Fibroblast of skin of left biceps (primary cell): ENCODE measurements around the gene OR9Q1.
"Not testable (repeated sequence)": the region's sequence is repeated elsewhere in the genome, so short reads cannot be mapped to it uniquely, and the experiment has no call there.

Source experiments
- DNase-seq, 2 experiments: peaks; one replicate each; pipeline ENCODE4 v3.0.0-alpha.2; 2013; ENCODE audit warnings: low read depth in 2 of 2

The OR9Q1 gene, protein sequence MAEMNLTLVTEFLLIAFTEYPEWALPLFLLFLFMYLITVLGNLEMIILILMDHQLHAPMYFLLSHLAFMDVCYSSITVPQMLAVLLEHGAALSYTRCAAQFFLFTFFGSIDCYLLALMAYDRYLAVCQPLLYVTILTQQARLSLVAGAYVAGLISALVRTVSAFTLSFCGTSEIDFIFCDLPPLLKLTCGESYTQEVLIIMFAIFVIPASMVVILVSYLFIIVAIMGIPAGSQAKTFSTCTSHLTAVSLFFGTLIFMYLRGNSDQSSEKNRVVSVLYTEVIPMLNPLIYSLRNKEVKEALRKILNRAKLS

DNA sequence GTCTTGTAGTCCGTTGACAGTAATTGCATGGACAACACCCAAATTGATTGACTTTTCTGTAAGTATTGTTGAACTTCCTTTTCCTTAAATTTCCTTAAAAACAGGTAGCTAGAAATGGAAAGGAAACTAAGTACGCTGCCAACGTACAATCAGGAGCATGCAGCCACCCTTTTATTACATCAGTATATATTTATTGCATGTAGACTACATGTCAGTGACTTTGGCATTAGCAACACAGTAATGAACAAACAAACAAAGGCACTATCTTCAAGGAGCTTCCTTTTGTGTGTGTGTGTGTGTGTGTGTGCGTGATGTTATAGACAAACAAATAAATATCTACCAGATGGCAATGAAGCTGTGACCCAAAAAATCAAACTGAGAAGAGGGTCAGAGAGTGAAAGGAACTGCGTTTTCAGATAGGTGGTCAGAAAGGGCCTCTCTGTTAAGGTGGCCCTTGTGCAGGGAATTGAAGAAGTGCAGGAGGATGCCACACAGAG lies at the start of gene OR9Q1:
OR9Q1 (plus strand) TSS at position 447 of the 497 bp plus-strand sequence. CDS start 155,564 bp downstream, outside the sequence.
- no peak for DNase-seq

DNA sequence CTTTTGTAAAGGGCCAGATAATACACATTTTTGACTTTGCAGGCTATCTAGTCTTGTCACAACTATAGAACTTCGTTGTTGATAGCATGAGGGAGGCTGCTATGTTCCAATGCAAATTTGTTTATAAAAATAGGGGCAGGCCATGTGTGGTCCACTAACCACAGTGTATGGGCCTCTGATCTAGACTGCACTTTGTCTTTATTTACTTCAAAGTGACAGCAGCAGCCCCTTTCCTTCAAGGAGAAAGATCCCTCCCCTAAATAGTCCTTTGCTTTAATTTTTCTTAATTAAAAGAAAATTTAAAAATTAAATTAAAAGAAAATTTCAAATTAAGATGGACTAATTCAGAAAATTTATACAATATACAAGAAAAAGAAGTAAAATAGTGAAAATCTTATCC lies 49.5 kb upstream of the OR9Q1 start:
- no peak for DNase-seq

DNA sequence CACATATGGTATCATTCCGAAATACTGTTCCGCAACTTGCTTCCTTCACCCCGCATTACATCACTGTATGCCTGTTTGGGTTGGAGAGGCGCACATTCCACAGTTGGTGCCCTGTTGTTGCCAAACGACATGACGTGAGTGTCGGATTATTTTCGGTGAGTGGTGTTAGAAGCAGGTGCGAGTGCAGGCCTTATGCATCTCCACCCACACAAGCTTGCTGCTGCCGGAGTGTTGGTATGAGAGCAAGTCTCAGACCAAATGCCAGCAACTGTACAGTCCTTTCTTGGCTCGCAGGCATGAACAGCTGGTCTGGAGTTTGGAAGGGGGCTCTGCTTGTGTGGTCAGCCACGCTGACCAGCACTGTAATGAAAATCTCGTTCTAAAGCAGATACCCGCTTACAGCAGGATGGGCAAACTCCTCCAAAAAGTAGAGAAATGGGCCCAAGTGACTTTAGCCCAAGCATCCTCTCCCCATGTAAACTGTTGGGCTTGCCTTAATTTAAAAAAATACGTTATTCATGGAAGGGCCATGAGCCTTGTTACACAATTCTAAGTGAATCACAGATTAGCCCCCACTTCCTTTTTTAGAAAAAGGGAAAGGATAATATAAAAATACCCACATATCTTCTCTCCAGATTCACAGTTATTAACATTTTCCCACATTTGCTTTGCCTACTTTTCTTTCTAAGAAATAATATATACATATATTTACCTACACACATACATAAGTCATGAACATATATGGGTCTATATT lies 48.7 kb upstream of the OR9Q1 start:
- no peak for DNase-seq

DNA sequence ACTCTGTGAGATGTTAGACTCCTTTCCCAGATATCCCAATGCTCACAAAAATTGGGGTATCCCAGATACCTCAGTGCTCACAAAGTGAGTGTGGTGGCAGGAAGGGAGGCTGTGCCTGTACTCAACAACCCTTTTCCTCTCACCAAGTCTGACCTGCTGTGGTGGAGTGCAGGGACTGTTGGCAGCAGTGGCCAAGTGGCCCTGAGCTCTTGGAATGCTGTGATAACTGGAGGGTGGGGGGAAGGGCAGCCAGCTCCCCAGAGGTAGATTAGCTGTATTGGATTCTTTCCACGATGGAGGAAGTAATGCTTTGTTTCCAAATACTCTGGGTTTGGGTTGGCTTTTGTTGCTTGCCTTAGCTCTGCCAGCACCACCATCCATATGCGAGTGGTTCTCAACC lies 46.0 kb upstream of the OR9Q1 start:
- no peak for DNase-seq

DNA sequence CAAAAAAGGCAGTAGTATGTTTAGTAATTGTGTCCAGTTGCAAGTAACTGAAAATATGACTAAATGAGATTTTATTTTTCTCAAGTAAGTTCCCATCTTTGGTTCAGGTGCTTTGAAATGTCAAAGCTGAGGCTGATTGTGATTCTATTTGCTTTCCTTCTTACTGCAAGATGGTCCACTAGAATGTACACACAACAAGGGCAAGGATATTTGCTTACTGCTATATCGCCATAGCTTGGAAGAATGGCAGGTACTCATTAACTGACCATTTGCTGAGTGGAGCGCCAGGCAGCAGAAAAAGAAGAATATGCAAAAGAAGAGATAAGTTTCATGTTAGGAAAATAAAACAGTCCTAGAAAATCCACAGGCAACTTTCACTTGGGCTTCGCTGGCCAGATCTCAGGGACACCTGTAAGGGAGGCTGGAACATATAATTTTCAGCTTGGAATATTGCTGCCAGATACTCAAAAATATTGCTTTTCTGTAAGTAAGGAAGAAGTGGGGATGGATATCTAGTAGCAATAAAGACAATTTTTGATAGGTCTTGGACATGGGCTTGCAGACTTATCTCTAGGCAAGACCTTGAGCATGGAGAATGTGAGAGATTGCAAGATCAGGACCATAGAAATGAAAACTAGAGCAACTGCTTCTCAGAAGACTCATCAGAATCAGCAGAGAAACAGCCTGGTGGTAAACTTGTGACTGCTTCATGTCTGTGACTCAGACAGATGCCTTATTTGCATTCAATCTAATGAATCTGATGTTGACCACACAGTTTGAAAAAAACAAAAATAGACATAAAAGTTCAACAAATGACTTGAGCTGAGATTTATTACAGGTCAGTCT lies 44.8 kb upstream of the OR9Q1 start:
- no peak for DNase-seq

DNA sequence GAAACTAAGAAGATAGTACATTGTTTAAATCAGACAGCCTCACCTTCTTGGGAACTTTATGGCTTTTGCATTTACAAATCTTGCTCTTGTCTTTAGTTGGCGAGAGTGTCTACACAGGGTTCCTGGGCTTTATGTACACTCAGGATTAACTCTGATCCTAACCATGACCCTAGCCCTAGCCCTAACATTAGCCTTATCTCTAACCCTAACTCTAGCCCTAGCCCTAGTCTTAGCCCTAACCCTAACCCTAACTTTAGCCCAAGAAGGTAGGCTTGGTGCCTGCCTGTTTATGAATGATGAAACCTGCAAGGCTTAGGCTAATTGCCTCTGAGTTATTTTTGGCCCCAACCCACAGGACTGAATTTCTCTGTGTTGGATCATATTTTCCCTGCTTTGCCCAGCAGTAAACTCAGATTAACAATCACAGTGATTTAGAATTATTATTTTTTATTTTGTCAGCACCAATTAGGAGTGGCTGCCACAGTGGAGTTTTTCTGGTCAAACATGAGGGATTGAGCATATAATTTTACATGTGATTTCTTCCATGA lies 44.1 kb upstream of the OR9Q1 start:
- DNase-seq: no peak

DNA sequence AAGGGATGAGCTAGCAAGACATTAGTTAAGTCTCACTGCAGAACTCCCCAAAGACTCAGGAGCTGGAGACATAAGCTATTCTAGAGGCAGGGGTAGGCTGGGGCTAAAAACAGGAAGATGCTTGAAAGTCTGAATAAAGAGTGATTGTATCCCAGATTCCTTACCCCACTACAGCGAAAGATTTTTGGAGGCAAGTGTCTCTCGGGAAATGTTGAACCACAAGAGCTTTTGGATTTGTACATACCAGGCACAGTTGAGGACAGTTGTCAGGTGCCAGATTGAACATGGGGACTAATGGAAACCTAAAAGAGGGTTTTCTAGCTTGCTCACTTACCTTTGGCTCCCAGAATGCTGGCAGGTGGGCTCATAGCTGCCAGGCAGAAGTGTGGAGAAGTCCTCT lies 43.5 kb upstream of the OR9Q1 start:
- DNase-seq: no peak

DNA sequence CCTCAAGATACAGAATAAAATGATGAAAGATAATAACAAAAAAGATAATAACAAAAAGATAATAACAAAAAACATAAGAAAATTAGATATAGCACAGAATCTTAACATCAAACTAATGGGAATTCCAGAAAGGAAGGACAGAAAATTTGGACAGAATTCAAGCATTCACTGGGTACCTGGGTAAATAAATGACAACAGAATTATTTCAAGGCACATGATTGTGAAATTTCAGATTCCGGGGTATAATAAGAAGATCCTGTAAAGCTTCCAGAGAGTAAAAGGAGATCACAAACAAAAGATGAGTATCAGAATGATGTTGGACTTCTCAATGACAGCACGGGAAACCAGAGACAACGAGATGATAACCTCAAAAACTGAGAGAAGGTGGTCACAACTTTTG lies 42.1 kb upstream of the OR9Q1 start:
- DNase-seq: no peak

DNA sequence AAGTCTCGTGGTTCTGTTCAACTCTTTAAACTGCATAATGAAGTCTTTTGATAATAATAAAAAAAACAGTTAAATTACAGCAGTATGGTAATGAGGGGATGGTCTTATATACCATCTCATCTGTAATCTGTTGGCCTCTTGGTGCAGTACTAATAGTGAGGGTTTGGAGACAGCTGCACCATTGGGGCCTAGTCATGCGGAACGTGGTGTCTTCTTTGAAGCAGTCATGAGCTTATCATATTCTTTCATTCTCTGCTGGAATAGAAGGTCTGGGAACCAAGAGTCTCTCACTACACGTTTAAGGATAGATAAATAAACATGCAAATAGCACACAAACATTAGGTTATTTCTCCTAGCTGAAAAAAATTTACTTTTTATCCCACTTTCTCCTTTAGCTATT lies 40.9 kb upstream of the OR9Q1 start:
- no peak for DNase-seq

DNA sequence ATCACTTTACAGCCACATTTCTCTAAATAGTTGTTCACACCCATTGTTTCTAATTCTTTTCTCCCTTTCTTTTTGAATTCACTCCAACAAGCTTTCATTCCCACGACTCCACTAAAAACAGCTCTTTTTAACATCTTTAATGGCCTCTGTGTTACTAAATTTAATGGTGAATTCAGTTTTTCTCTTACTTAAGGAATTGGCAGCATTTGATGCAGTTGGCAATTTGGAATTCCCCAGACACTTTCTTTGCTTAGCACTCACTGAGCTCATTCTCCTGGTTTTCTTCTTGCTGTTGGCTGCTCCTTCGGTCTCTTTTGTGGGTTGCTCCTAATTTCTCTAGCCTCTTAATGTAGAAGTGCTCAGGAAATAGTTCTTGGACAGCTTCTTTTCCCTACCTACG lies 40.5 kb upstream of the OR9Q1 start:
- no peak for DNase-seq

DNA sequence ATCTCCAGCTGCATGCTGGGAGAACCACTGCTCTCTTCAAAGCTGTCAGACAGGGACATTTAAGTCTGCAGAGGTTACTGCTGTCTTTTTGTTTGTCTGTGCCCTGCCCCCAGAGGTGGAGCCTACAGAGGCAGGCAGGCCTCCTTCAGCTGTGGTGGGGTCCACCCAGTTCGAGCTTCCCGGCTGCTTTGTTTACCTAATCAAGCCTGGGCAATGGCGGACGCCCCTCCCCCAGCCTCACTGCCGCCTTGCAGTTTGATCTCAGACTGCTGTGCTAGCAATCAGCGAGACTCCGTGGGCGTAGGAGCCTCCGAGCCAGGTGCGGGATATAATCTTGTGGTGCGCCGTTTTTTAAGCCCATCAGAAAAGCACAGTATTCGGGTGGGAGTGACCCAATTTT lies 24.2 kb upstream of the OR9Q1 start:
- DNase-seq: not testable (repeated sequence)

DNA sequence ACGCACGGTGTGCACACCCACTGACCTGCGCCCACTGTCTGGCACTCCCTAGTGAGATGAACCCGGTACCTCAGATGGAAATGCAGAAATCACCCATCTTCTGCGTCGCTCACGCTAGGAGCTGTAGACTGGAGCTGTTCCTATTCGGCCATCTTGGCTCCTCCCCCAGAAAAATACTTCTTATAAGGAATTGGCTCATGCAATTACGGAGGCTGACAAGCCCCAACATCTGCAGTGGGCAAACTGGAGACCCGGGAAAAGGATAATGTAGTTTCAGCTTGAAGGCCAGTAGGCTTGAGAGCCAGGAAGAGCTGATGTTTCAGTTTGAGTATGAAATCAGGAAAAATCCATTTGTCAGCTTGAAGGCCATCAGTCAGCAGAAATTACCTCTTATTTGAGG lies 23.7 kb upstream of the OR9Q1 start:
- DNase-seq: not testable (repeated sequence)

DNA sequence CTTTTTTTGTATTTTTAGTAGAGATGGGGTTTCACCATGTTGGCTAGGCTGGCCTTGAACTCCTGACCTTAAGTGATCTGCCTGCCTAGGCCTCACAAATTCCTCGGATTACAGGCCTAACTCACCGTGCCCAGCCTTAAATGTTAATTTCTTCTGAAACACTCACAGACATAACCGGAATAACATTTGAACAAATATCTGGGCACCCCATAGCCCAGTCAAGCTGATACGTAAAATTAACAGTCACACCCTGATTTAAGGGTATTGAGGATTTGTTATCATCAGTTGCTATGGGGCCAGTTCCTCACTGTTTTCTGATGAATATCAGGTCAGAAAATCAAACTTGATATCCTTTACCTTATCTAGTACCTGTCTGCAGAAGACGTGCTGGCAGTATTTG lies 23.0 kb upstream of the OR9Q1 start:
- DNase-seq: no peak

DNA sequence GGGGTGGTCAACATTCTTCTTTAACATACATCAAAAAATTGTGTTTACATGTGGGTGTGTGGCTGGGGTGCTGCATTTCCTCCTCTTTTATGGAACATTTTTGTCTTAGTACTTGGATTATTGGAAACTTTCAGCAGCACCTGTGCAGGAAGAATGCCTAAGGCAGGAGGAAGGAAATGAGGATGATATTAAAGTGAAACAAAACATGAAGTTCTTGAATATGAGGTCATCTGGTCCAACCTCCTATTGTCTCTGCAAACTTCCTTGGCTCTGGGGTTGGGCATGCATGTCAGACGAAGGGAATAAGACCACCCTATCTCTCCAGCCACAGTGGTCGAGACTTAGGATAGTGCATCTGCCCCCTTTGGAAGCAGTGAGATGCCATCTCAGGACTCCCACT lies 20.6 kb upstream of the OR9Q1 start:
- DNase-seq: no peak

DNA sequence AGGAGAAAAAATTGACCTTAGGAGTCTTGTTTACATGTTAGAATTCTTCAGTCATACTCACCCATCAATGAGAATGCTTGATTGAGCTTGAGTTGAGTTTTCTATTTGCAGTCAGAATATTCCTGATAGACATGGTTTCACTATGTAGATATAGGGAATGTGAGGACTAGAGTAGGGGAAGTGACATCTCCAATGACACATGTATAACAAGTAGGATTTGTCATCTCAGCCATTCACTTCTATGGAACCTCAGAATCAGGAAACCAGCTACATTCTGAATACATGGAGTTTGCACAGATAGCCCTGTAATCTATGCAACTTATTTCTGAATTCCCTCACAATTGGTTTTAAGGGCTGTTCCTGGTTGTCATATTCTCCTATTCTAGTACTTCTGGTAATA lies 20.1 kb upstream of the OR9Q1 start:
- DNase-seq: no peak

DNA sequence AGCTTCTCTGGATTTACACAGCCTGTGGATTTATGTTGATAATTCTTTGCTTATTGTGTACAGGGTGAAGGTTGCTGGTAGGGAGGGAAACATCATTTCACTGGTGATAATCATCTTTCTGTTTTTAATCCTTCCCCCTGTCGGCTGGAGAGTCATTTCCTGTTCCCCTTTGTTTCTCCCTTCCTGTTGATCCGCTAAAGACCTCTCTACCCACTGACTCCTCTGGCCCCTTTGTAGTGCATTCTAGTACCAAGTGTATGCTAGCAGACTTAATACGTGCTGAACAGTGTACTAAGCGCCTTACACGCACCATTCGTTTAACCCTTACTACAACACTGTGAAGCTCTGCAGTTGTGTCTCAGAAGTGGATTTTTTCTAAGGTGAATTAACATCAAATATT lies 19.0 kb upstream of the OR9Q1 start:
- no peak for DNase-seq

DNA sequence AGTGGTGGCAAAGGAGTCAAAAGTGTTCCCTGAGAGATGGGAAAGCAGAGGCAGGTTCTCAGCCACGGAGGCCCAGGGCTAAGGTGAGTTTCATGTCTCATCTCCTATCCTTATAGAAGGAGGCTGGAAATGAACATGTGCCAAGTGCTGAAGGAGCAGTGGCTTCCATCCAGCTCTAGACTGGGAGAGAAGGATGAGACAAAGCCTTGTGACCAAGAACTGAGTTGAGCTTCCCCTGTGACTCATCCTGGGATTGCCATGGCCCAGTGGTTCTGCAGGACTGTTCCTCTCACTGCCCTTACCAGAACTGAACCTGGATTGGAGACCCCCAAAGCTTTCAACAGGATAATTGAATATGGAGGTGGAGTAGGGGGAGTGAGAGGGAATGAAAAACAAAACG lies 16.7 kb upstream of the OR9Q1 start:
- no peak for DNase-seq

DNA sequence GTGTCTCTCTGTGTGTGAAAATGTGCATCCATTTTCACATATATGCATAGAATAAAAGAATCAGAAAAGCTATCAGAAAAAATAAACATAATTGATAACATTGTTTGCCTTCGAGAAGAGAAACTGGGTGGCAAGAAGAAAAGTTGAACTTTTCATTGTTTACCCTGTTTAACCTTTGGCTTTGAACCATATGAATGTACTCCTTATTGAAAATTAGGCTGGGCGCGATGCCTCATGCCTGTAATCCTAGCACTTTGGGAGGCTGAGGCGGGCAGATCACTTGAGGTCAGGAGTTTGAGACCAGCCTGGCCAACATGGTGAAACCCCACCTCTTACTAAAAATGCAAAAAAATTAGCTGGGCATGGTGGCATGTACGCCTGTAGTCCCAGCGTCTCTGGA lies 11.9 kb upstream of the OR9Q1 start:
- no peak for DNase-seq

DNA sequence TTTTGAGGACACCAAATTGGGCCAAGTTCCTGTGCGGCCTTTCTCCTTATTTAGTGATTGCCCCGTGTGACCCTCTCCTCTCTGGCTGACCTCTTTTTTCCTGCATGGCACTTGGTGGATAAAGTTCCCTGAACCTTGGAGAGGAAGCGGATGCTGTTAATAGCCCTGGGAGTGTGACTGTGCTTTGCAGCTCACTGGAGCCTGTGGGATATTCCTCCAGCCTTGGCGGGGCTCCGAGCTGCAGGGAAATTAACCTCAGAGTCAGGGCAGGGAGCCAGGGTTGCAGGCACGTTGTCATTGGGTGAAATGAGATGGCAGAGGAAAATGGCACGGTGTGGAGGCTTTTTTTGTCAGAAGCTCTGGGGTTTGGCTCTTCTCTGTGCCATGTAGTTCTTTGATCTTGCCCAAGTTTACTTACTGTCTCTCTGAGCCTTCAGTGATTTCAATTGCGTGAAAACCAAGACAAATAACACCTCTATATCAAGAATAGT lies 965 bp downstream of the OR9Q1 start:
- no peak for DNase-seq

DNA sequence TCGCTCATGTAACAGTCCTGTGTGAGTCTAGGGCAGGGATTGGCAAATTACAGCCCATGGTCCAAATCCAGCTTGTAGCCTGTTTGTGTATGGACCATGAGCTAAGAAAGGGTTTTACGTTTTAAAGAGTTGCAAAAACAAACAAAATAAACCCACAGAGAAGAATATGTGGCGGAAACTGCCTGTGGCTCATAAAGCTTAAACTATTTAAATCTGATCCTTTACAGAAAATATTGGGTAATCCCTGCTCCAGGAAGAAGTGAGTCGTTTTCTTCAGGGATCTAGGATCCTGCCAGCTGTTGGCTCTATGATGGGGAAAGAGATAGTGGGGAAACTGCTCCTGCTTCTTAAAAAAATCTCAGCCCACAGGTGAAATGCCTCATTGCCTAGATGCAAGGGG lies 3.7 kb downstream of the OR9Q1 start:
- DNase-seq: no peak

DNA sequence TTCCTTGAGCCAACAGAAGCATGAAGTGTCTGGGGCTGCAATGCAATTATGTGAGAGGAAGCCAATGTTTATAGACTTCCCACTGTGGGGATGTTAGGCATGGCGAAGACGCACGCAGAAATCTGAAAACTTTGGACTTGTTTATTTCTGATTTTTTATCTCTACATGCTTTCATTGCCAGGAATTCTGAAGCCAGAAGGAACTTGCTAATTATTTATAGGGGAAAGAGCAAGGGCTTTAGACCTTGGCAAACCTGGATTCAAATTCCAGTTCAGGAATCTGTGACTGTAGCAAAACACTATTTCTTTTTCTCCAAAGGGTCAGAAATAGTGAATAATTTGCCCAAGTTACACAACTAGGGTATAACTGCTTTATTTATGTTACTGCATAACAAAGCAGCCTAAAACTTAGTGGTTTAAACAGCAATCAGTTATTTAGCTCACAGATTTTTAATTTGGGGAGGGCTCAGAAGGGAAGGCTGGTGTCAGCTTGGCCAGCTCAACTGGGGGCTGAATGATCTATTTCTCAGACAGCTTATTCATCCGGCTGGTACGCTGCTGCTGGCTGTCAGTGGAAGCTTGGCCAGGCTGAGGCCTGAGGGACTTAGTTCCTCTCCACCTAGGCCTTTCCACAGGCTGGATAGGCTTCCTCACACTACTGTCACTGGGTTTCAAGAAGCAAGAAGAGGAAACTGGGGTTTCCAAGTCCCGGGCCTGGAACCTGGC lies 5.2 kb downstream of the OR9Q1 start:
- DNase-seq: no peak
